ENCODE measurements around the gene COG5.

COG5 gene

DNA sequence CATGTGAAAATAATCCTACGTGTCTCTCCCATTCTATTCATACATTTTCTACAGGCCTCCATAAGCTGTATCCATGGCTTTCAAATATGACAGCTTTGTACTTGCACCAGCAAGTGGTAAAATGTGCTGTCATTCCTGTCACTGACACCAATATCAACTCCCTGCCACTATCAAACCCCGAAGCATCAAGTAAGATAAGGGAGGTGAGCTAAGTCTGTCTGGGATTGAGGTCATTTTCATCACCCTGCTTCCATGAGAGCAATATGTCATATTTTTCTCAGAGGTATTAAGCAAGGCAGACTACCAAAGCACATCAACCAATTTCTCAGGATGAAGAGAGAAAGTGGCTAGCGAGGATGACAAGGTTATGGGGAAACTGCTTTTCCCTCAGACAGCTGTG, 82.8 kb downstream of the COG5 start:
- Histone ChIP-seq H3K79me2 (ENCODE audit: insufficient read depth, low read length) (no peaks in the 10 kb centered on the region), H3K4me1 (ENCODE audit: insufficient read depth, low read length, severe bottlenecking) (no peaks in the 10 kb centered on the region), H3K9me3 (ENCODE audit: low read length) (no peaks in the 10 kb centered on the region), H3K9me2 (ENCODE audit: low read depth, low read length) (no peaks in the 10 kb centered on the region), H4K20me1 (ENCODE audit: insufficient read depth, low read length) (no peaks in the 10 kb centered on the region), H3K9ac (ENCODE audit: low read length) (no peak overlapping the region), H3K4me3 (ENCODE audit: low read depth, low read length, poor library complexity, severe bottlenecking) (no peak overlapping the region), H3K36me3 (ENCODE audit: insufficient read depth, low read length) (no peaks in the 10 kb centered on the region), H3F3A (ENCODE audit: insufficient read depth, low read length) (no peaks in the 10 kb centered on the region), H3K27me3 (ENCODE audit: insufficient read depth, low read length) (no peaks in the 10 kb centered on the region), H3K4me2 (ENCODE audit: low read length) (no peak overlapping the region), H3K27ac (ENCODE audit: low read depth, low read length, poor library complexity, severe bottlenecking) (no peak overlapping the region), H2AFZ (ENCODE audit: low read length) (no peak overlapping the region)
- TF ChIP-seq EZH2 (IDR thresholded peaks at IDR 0.05; ENCODE audit: borderline replicate concordance, low read length) (no peak), CTCF (IDR thresholded peaks at IDR 0.05; ENCODE audit: low read length) (no peak)

DNA sequence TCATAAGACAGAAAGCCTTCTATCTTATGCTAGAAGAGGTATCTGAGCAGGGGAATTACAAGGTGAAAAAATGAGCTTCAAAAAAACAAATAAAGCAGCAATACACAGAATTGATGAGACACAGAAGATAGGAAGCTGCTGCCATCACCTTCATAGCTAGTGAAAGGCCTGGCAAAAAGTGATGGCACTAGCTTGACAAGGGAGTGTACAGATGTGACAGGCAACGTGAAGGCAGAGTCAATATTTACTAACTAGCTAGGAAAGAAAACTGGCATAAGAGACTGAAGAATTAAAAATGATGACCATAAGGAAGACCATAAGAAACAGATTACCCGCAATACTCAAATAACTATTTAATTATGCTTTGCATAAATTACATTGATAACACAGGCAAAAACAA, 84.4 kb downstream of the COG5 start:
- H3K4me2 ChIP-seq (ENCODE audit: low read length), result no peak overlapping the region
- no peak overlapping the region for H3K9ac ChIP-seq (ENCODE audit: low read length)
- TF ChIP-seq EZH2 (IDR thresholded peaks at IDR 0.05; ENCODE audit: borderline replicate concordance, low read length) (no peak), CTCF (IDR thresholded peaks at IDR 0.05; ENCODE audit: low read length) (no peak)
- no peaks in the 10 kb centered on the region for H3K9me2 ChIP-seq (ENCODE audit: low read depth, low read length)
- H3K4me3 ChIP-seq (ENCODE audit: low read depth, low read length, poor library complexity, severe bottlenecking), result no peak overlapping the region
- H3K27ac ChIP-seq (ENCODE audit: low read depth, low read length, poor library complexity, severe bottlenecking), result no peak overlapping the region
- H2AFZ ChIP-seq (ENCODE audit: low read length), result no peak overlapping the region
- no peaks in the 10 kb centered on the region for H3K79me2 ChIP-seq (ENCODE audit: insufficient read depth, low read length)
- no peaks in the 10 kb centered on the region for H3F3A ChIP-seq (ENCODE audit: insufficient read depth, low read length)
- no peaks in the 10 kb centered on the region for H3K9me3 ChIP-seq (ENCODE audit: low read length)
- H3K27me3 ChIP-seq (ENCODE audit: insufficient read depth, low read length), result no peaks in the 10 kb centered on the region
- no peaks in the 10 kb centered on the region for H3K36me3 ChIP-seq (ENCODE audit: insufficient read depth, low read length)
- H3K4me1 ChIP-seq (ENCODE audit: insufficient read depth, low read length, severe bottlenecking), result no peaks in the 10 kb centered on the region
- no peaks in the 10 kb centered on the region for H4K20me1 ChIP-seq (ENCODE audit: insufficient read depth, low read length)

GRCh38 chr7:107474104-107474521, 89.6 kb downstream of the COG5 start:
- H3F3A ChIP-seq (ENCODE audit: insufficient read depth, low read length), result no peaks in the 10 kb centered on the region
- H3K27me3 ChIP-seq (ENCODE audit: insufficient read depth, low read length), result no peaks in the 10 kb centered on the region
- H3K4me1 ChIP-seq (ENCODE audit: insufficient read depth, low read length, severe bottlenecking), result peaks cover 25% of the 10 kb centered on the region
- H3K4me2 ChIP-seq (ENCODE audit: low read length), result no peak overlapping the region
- TF ChIP-seq EZH2 (IDR thresholded peaks at IDR 0.05; ENCODE audit: borderline replicate concordance, low read length) (no peak), CTCF (IDR thresholded peaks at IDR 0.05; ENCODE audit: low read length) (no peak)
- H4K20me1 ChIP-seq (ENCODE audit: insufficient read depth, low read length), result no peaks in the 10 kb centered on the region
- no peak overlapping the region for H3K4me3 ChIP-seq (ENCODE audit: low read depth, low read length, poor library complexity, severe bottlenecking)
- H3K36me3 ChIP-seq (ENCODE audit: insufficient read depth, low read length), result no peaks in the 10 kb centered on the region
- no peaks in the 10 kb centered on the region for H3K79me2 ChIP-seq (ENCODE audit: insufficient read depth, low read length)
- no peak overlapping the region for H2AFZ ChIP-seq (ENCODE audit: low read length)
- no peaks in the 10 kb centered on the region for H3K9me2 ChIP-seq (ENCODE audit: low read depth, low read length)
- H3K9ac ChIP-seq (ENCODE audit: low read length), result no peak overlapping the region
- H3K27ac ChIP-seq (ENCODE audit: low read depth, low read length, poor library complexity, severe bottlenecking), result no peak overlapping the region
- no peaks in the 10 kb centered on the region for H3K9me3 ChIP-seq (ENCODE audit: low read length)
